ENCODE data around the gene HYCC1. TPM values are rescaled to one million over a fixed set of nuclear protein-coding genes. Genes with fewer than 3 reads are reported as not detected.

HYCC1 gene
- total and polyA plus RNA-seq, 5 experiments from 2014 or later: 6.8 to 15.8 (median 11.1) TPM

GRCh38 chr7:23012186-23012585 lies 1.7 kb downstream of the HYCC1 start:
- H3K4me1 Mint-ChIP-seq: peaks cover 4 to 29% (median 18%) of the 10 kb centered on the region in 4 donors
- H3K4me3 Mint-ChIP-seq: no peak overlapping the region
- H3K27ac Mint-ChIP-seq: no peak overlapping the region
- no peak for DNase-seq
- no peaks in the 10 kb centered on the region for H3K9me3 Mint-ChIP-seq
- no peak for ATAC-seq
- POLR2A ChIA-PET: interaction anchor here (0.5 kb wide), 1 partner anchor 93 kb away, joined by 3 read pairs; the partner anchor contains the start of gene KLHL7
- H3K36me3 Mint-ChIP-seq: no peaks in the 10 kb centered on the region
- no peaks in the 10 kb centered on the region for H3K27me3 Mint-ChIP-seq

DNA sequence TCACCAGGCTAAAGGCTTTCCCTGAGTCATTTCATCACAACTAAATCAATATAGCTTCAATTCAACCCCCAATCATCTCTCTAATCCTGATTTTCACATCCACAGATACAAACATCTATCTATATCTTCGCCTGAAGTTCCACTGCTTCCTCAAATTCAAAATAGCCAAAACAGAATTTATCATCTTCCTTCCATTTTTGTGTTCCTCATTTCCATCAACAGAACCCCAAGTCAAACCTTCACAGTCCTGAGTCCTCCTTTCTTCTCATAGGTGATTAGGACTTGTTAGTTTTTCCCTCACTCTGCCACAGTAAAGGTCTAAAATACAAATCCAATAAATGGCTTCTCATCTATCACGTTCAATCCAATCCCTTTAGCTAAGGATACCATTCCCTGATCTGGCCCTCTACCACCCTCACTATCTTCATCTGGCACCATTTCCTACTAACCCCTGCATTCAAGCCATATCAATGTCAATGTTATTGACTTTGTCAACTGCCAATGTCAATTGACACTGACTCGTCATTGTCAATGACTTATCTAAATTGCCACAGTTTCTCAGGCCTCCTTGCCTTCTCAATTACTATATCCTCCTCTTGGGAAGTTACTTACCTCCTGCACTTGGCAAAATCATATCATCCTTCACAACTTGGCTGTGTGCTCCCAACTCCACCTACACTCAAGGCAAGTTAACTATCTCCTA lies 2.6 kb downstream of the HYCC1 start:
- no peaks in the 10 kb centered on the region for H3K9me3 Mint-ChIP-seq
- DNase-seq (no peak), ATAC-seq (no peak)
- no peak overlapping the region for H3K27ac Mint-ChIP-seq
- H3K36me3 Mint-ChIP-seq: no peaks in the 10 kb centered on the region
- H3K27me3 Mint-ChIP-seq: no peaks in the 10 kb centered on the region
- H3K4me1 Mint-ChIP-seq: peaks cover 2 to 21% (median 11%) of the 10 kb centered on the region in 4 donors
- H3K4me3 Mint-ChIP-seq: no peak overlapping the region
- POLR2A ChIA-PET: interaction anchor here (0.5 kb wide), 1 partner anchor 94 kb away, joined by 3 read pairs; the partner anchor contains the start of gene KLHL7

DNA sequence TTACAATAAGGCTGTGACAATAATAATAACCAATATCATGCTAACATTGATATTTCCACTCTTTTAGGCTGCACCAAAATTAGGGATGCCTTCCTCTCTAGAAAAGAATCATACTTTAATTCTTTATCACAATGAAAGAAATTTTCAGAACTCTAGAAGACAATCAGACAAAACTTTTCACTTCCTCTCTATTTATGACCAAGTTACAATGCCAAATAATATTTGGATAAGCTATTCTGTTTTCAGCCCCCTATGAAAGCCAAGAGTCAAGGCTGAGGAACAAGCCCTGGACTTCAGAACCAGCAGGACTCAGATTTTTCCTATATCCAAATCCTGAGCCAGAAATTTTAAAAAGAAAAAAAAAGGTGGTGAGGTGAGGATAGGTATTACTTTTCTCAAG lies 4.6 kb downstream of the HYCC1 start:
- Mint-ChIP-seq H3K9me3 (no peaks in the 10 kb centered on the region), H3K27ac (no peak overlapping the region), H3K4me1 (peaks cover 4 to 16% (median 9%) of the 10 kb centered on the region in 4 donors), H3K36me3 (no peaks in the 10 kb centered on the region), H3K4me3 (no peak overlapping the region), H3K27me3 (no peaks in the 10 kb centered on the region)
- POLR2A ChIA-PET: no interaction called here
- DNase-seq (no peak), ATAC-seq (no peak)

DNA sequence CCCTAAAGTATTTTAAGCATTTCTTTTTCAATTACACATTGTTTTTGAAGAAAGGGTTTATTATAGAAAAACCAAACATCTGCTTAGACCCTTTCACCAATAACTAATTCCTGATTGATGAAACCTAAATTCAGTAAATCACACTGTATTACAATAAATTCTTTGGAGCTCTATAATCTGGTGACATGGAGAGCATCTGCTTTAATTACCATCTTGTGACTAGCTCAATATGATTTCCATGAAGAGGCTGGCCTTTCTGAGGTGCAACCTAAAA lies 9.7 kb downstream of the HYCC1 start:
- Mint-ChIP-seq H3K4me1 (peaks cover 6 to 38% (median 13%) of the 10 kb centered on the region in 4 donors), H3K36me3 (peaks cover 0 to 2% (median 0%) of the 10 kb centered on the region in 3 donors), H3K27me3 (no peaks in the 10 kb centered on the region), H3K9me3 (no peaks in the 10 kb centered on the region), H3K27ac (no peak overlapping the region), H3K4me3 (no peak overlapping the region)
- DNase-seq: no peak
- POLR2A ChIA-PET: interaction anchor here (0.6 kb wide), 1 partner anchor 15 kb away, joined by 3 read pairs; no protein-coding TSS in a partner anchor
- no peak for ATAC-seq

DNA sequence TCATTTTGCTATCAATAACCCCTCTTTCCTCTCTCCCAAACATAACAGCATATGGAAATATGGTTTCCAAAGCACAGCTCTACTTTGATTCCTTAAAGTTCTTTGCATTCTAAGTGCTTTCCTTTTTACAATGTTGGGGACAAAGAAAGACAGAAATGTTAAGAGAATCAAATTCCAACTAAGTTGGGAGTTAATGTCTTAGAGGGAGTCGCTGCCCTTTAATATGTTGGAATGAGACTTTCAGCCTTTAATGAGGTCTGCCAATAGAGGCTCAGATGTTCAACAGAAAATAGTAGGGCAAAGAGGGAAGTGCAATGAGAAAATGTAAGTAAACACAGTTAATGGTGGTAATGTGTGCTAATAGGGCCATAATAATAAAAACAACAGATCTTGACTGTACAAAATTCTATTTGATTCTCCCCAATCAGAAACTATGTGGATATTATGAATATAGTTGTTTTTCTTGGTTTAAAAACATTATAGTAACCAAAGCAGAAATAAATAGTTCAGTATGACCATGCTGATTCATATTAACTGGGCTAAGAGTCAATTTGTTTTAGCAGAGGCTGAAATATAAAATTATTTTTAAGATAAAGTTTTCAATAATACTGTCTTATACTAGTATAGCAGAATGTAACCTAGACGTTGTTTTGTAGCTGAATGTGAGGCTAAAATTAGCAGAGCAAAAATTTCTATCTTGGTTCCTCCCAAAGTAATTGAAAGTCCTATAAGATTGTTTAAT lies 10.3 kb downstream of the HYCC1 start:
- H3K4me1 Mint-ChIP-seq: peaks cover 6 to 41% (median 14%) of the 10 kb centered on the region in 4 donors
- POLR2A ChIA-PET: no interaction called here
- H3K4me3 Mint-ChIP-seq: no peak overlapping the region
- H3K27ac Mint-ChIP-seq: peak overlapping the region in 1 of 10 donors; percentile 0
- H3K27me3 Mint-ChIP-seq: no peaks in the 10 kb centered on the region
- no peaks in the 10 kb centered on the region for H3K9me3 Mint-ChIP-seq
- peaks cover 0 to 2% (median 0%) of the 10 kb centered on the region in 3 donors for H3K36me3 Mint-ChIP-seq
- DNase-seq (no peak), ATAC-seq (no peak)

DNA sequence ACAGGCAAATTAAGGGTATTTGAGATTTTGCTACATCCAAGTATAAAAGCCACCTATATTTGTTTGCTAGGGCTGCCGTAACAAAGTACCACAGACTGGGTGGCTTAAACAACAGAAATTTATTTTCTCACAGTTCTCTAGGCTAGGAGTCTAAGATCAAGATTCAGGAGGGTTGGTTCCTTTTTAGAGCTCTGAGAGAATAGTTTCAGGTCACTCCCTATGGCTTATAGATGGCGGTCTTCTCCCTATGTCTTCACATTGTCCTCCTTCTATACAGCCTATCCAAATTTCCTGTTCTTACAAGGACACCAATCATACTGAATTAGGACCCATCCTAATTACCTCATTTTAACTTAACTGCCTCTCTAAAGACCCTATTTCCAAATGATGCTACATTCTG lies 11.2 kb downstream of the HYCC1 start:
- no peak overlapping the region for H3K4me3 Mint-ChIP-seq
- H3K27me3 Mint-ChIP-seq: no peaks in the 10 kb centered on the region
- H3K9me3 Mint-ChIP-seq: no peaks in the 10 kb centered on the region
- peaks cover 6 to 45% (median 15%) of the 10 kb centered on the region in 4 donors for H3K4me1 Mint-ChIP-seq
- ATAC-seq: no peak
- POLR2A ChIA-PET: no interaction called here
- peak overlapping the region in 1 of 10 donors; percentile 29 for H3K27ac Mint-ChIP-seq
- peaks cover 0 to 2% (median 0%) of the 10 kb centered on the region in 3 donors for H3K36me3 Mint-ChIP-seq
- DNase-seq: no peak

GRCh38 chr7:23001610-23002009 lies 12.3 kb downstream of the HYCC1 start:
- POLR2A ChIA-PET: no interaction called here
- no peak overlapping the region for H3K4me3 Mint-ChIP-seq
- H3K4me1 Mint-ChIP-seq: peaks cover 6 to 47% (median 15%) of the 10 kb centered on the region in 4 donors
- no peak for DNase-seq
- H3K27ac Mint-ChIP-seq: no peak overlapping the region
- H3K9me3 Mint-ChIP-seq: no peaks in the 10 kb centered on the region
- peaks cover 0 to 2% (median 0%) of the 10 kb centered on the region in 3 donors for H3K36me3 Mint-ChIP-seq
- no peaks in the 10 kb centered on the region for H3K27me3 Mint-ChIP-seq
- no peak for ATAC-seq

GRCh38 chr7:23000597-23001360 lies 13.2 kb downstream of the HYCC1 start:
- Mint-ChIP-seq H3K36me3 (peaks cover 0 to 2% (median 0%) of the 10 kb centered on the region in 3 donors), H3K4me1 (peaks cover 5 to 47% (median 14%) of the 10 kb centered on the region in 4 donors), H3K27me3 (no peaks in the 10 kb centered on the region), H3K27ac (no peak overlapping the region), H3K4me3 (no peak overlapping the region), H3K9me3 (no peaks in the 10 kb centered on the region)
- DNase-seq: no peak
- POLR2A ChIA-PET: no interaction called here
- ATAC-seq: no peak

DNA sequence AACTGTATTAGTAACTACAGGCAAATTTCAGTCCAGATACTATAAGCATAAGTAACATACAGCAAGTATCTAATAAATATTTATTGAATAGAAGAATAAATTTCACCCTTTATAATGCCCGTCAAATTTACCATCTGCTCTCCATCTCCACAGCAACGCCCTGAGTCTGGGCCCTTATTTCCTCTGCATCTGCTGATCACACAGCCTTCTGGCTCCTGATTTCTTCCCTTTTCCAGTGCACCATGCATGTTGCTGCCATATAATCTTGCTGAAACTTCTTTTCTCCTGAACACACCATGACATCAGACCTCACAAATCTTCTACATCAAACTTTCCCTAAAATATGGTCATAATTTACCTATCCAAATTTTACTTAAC lies 15.4 kb downstream of the HYCC1 start:
- Mint-ChIP-seq H3K36me3 (peaks cover 0 to 2% (median 0%) of the 10 kb centered on the region in 3 donors), H3K4me1 (peaks cover 11 to 42% (median 20%) of the 10 kb centered on the region in 4 donors), H3K27me3 (no peaks in the 10 kb centered on the region), H3K4me3 (no peak overlapping the region), H3K27ac (peak overlapping the region in 1 of 10 donors; percentile 14), H3K9me3 (no peaks in the 10 kb centered on the region)
- POLR2A ChIA-PET: no interaction called here
- no peak for ATAC-seq
- no peak for DNase-seq

DNA sequence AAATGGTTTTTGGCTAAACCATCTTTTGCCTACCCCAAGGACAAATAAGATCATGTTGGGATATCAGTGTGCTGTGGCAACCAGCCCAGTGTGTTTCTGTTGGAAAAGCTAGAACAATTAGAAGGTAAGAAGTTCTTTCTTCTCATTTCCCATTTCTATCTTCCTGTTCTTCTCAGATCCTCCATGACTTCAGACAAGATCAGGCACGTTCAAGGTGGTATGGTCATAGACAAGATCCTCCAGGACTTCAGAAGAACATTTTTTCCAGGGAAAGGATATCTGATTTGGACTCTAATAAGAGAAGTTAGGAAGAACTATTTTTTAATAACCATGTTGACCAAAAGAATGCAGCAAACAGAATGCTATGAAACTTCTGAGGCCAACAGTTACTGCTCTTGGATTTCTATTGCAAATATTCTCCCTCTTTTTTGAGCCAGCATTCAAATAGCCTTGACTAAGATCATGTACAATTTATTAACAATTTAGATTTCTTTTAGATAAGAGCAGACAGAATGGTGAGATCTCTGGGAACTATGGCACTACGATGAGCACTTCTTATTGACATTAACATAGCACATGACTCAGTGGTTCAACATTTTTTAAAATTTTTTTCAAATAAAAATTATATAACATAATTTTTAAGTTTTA lies 15.9 kb downstream of the HYCC1 start:
- DNase-seq (no peak), ATAC-seq (no peak)
- Mint-ChIP-seq H3K9me3 (no peaks in the 10 kb centered on the region), H3K36me3 (peaks cover 0 to 2% (median 0%) of the 10 kb centered on the region in 3 donors), H3K27ac (no peak overlapping the region), H3K4me3 (no peak overlapping the region), H3K27me3 (no peaks in the 10 kb centered on the region), H3K4me1 (peaks cover 14 to 46% (median 22%) of the 10 kb centered on the region in 4 donors)
- POLR2A ChIA-PET: no interaction called here

- POLR2A ChIA-PET: no interaction called here
- Mint-ChIP-seq H3K4me3 (no peak overlapping the region), H3K27ac (no peak overlapping the region), H3K4me1 (peaks cover 12 to 36% (median 20%) of the 10 kb centered on the region in 4 donors), H3K36me3 (peaks cover 0 to 2% (median 0%) of the 10 kb centered on the region in 3 donors), H3K27me3 (no peaks in the 10 kb centered on the region), H3K9me3 (no peaks in the 10 kb centered on the region)
- DNase-seq (no peak), ATAC-seq (no peak)
Observed at GRCh38 chr7:22996470-22996869, 17.5 kb downstream of the HYCC1 start.

DNA sequence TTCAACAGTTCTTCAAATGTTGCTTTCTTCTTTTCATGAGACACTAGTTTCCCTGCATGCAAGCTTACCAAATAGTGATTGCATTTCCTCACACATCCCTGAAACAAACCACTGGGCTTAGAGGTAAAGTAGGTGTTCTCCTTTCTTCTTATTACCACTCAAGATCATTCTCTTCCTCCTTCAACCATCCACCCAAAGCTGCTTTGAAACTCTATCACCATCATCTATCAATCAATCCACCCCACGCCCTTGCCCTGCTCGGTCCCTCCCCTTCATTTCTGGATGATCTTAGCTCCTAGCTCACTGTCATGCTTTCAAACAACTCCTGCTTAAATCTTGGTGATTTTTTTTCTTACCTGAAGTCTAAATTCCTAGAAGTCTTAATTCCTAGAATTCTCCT lies 18.9 kb downstream of the HYCC1 start:
- Mint-ChIP-seq H3K4me3 (no peak overlapping the region), H3K36me3 (peaks cover 3 to 8% (median 7%) of the 10 kb centered on the region in 3 donors), H3K27ac (no peak overlapping the region), H3K9me3 (no peaks in the 10 kb centered on the region), H3K27me3 (no peaks in the 10 kb centered on the region), H3K4me1 (peaks cover 10 to 31% (median 19%) of the 10 kb centered on the region in 4 donors)
- ATAC-seq (no peak), DNase-seq (no peak)
- POLR2A ChIA-PET: interaction anchor here (0.5 kb wide), 1 partner anchor 24 kb away, joined by 4 read pairs; no protein-coding TSS in a partner anchor

Measured in naive thymus-derived CD8-positive, alpha-beta T cell (primary cell).